ENCODE measurements around the gene YTHDC1.

The YTHDC1 gene

GRCh38 chr4:68272380-68272779 lies 77.5 kb downstream of the YTHDC1 start:
- TF ChIP-seq SPI1 (IDR thresholded peaks at IDR 0.05; ENCODE audit: borderline replicate concordance, low read depth), result no peak
- no peak for TF ChIP-seq CTCF (IDR thresholded peaks at IDR 0.05; ENCODE audit: insufficient read depth, low read length)
- no peak for TF ChIP-seq REST (IDR thresholded peaks at IDR 0.05; ENCODE audit: insufficient replicate concordance, low read depth)
- Histone ChIP-seq H3K27me3 (ENCODE audit: insufficient read depth, poor library complexity, severe bottlenecking) (no peaks in the 10 kb centered on the region), H3K4me3 (replicated peaks; ENCODE audit: insufficient read depth, low read length) (no peak overlapping the region), H3K27ac (replicated peaks) (no peak overlapping the region)
- no peak for DNase-seq (ENCODE audit: low read depth in 1 of 2, low spot score in 1 of 2)

GRCh38 chr4:68271851-68272357 lies 78.0 kb downstream of the YTHDC1 start:
- DNase-seq (ENCODE audit: low read depth in 1 of 2, low spot score in 1 of 2), result peak in 1 of 2 experiments; percentile 3
- H3K27me3 ChIP-seq (ENCODE audit: insufficient read depth, poor library complexity, severe bottlenecking), result no peaks in the 10 kb centered on the region
- no peak overlapping the region for H3K27ac ChIP-seq (replicated peaks)
- no peak overlapping the region for H3K4me3 ChIP-seq (replicated peaks; ENCODE audit: insufficient read depth, low read length)
- TF ChIP-seq SPI1 (IDR thresholded peaks at IDR 0.05; ENCODE audit: borderline replicate concordance, low read depth), result no peak
- peak; percentile 5 for TF ChIP-seq CTCF (IDR thresholded peaks at IDR 0.05; ENCODE audit: insufficient read depth, low read length)
- TF ChIP-seq POLR2AphosphoS5 (IDR thresholded peaks at IDR 0.05; ENCODE audit: low read depth), result no peak
- no peak for TF ChIP-seq GABPA (IDR thresholded peaks at IDR 0.05; ENCODE audit: low read depth)
- no peak for TF ChIP-seq REST (IDR thresholded peaks at IDR 0.05; ENCODE audit: insufficient replicate concordance, low read depth)

- Histone ChIP-seq H3K27me3 (ENCODE audit: insufficient read depth, poor library complexity, severe bottlenecking) (no peaks in the 10 kb centered on the region), H3K27ac (replicated peaks) (no peak overlapping the region), H3K4me3 (replicated peaks; ENCODE audit: insufficient read depth, low read length) (no peak overlapping the region)
- DNase-seq (ENCODE audit: low read depth in 1 of 2, low spot score in 1 of 2), result no peak
- TF ChIP-seq REST (IDR thresholded peaks at IDR 0.05; ENCODE audit: insufficient replicate concordance, low read depth) (no peak), GABPA (IDR thresholded peaks at IDR 0.05; ENCODE audit: low read depth) (no peak), CTCF (IDR thresholded peaks at IDR 0.05; ENCODE audit: insufficient read depth, low read length) (no peak), SPI1 (IDR thresholded peaks at IDR 0.05; ENCODE audit: borderline replicate concordance, low read depth) (no peak), POLR2AphosphoS5 (IDR thresholded peaks at IDR 0.05; ENCODE audit: low read depth) (no peak)
Observed at GRCh38 chr4:68267433-68267944, 82.4 kb downstream of the YTHDC1 start.
